EL (cell line): Measurements from ENCODE around the gene WDR64.
A peak's percentile ranks its signal among the peaks of the same experiment; 100 is the strongest.
"Not testable (repeated sequence)": the region's sequence is repeated elsewhere in the genome, so short reads cannot be mapped to it uniquely, and the experiment has no call there.

Source experiments
- DNase-seq: peaks from one replicate; pipeline ENCODE4 v3.0.0-alpha.2; 2016

The WDR64 gene

DNA sequence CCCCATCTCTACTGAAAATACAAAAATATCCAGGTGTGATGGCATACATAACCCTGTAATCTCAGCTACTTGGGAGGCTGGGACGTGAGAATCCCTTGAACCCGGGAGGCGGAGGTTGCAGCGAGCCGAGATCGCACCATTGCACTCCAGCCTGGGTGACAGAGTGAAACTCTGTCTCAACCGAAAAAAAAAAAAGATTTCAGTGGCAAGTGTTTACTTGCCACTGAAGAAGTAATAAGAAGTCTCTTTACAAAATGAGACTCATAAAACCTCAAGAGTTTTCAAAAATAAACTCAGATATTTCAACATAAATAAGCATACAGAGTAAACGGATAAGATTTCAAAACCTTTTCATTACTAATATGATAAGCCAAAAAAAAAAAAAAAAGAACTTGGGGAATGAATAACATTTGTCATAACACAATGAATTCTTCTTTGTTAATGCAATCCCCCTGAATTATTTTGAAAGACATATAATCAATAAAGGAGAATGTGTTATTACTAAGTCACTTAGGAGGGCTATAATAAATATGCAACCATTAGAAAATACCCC lies 161.8 kb downstream of the WDR64 start:
- no peak for DNase-seq

- DNase-seq: no peak
These were observed 163.9 kb downstream of the WDR64 start for GRCh38 chr1:241816008-241816407.

GRCh38 chr1:241817331-241817792 lies 165.3 kb downstream of the WDR64 start:
- peak; percentile 78 for DNase-seq

DNA sequence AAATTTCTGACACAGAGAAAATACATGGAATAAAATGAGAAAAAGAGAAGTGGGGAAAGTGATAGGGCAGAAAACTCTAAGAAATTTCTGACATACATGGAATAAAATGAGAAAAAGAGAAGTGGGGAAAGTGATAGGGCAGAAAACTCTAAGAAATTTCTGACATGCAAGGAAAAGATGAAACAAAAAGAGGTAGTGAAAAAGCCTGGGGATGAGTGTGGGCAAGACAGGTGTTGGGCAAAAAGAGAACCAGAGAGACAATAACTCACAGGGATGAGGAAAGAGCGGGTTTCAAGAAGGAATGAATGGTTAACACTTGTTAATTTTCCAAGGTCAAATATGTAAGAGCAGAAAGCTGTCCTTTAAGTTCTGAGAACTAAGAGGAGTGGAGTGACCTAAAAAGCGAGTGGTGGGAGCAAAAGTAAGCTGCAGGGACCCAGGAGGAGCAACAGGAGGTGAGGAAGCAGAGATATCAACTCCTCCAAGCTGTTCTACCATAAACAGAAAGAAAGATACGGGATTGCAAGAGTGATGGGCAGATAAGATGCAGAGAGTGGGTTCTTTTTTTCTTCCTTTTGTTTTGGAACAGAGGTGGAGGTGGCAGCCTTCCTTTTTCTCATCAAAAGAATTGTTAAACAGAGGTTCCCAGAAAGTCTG lies 166.0 kb downstream of the WDR64 start:
- no peak for DNase-seq

DNA sequence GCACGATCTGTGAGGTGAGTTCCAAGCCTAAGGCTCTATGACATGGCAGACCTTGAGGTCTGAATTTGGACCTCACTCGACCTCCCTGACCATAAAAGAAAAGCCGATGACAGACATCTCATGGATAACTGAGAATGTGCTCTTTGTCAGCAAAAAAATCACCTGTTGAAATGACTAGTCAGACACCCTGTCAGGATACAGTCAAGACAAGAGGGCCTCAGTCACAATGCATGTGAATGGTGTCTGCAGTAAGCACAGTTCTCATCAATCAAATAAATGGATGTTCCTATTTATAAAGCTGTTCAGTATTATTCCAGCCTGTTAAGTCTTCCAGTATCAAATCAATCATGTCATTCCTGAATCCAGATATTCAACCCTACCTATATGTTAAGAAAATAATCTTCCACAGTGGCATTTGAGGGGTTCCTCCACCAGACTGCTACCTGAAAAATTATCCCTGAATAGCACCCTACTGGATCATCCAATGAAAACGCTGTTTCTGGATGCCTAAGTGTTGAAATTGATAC lies 167.3 kb downstream of the WDR64 start:
- no peak for DNase-seq

- DNase-seq: peak; percentile 75
These were observed 169.3 kb downstream of the WDR64 start for GRCh38 chr1:241821363-241821762.

GRCh38 chr1:241822846-241823245 lies 170.8 kb downstream of the WDR64 start:
- no peak for DNase-seq

- no peak for DNase-seq
These were observed 171.8 kb downstream of the WDR64 start for GRCh38 chr1:241823925-241824324.

DNA sequence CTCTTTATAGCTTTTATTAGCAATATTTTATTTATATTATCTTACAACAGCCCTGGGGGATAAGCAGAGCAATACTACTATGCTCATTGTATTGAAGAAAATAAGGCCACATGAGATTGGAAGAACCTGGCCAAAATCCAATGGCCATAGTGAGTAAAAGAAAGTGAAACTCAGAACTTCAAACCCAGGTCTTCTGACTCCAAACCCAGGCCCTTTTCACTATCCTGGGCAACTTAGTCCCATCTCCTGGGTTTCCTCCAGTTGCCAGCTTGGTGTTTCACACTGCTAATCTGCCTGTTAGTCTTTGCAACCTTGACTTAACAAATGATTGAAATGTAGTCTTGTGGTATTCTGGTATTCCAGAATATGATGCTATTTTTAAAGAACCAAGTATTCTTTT lies 173.5 kb downstream of the WDR64 start:
- DNase-seq: peak; percentile 28

GRCh38 chr1:241826613-241827012 lies 174.5 kb downstream of the WDR64 start:
- DNase-seq: not testable (repeated sequence)

DNA sequence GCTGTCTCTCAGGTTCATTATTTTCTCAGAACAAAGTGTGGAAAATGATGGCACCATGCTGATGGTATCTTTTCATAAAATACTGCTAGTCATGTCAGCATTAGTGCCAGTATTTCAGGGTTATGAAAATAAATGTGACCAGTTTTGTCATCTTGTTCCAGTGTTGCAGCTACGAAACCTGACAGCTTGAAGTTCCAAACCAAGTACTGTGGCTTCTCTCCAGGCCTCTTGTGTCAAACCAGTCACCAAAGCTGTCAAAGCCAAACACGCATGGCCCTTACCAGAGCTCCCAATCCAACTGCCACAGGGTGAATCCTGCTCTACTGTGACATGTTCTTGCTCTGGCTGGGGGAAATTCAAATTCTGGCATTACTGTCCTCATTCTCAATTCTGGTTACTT lies 175.2 kb downstream of the WDR64 start:
- DNase-seq: no peak

DNA sequence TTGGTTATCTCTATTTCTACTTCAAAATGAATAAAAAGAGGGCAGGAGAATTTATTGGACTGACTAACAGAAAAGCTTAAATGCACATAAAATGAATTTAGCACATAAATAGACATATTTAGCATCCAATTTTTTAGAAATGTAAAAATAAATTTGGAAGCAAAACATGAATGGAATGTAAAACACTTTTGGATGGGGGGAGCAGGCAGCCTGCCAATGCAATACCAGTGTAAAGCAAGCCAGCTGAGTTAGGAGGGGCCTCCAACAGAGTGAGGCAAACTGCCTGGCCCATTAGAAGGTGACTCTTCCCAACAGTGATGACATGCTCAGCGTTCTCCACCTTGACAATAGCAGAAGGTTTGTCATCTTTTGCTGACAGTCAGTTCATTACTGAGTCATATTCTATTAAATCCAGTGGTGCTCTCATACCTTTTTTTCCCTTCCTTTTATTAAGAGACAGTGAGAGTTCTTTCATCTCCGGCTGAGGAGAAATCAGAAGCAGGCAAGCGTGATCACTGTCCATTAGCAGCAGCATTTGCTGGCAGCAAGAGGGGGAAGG lies 176.5 kb downstream of the WDR64 start:
- peak; percentile 73 for DNase-seq

DNA sequence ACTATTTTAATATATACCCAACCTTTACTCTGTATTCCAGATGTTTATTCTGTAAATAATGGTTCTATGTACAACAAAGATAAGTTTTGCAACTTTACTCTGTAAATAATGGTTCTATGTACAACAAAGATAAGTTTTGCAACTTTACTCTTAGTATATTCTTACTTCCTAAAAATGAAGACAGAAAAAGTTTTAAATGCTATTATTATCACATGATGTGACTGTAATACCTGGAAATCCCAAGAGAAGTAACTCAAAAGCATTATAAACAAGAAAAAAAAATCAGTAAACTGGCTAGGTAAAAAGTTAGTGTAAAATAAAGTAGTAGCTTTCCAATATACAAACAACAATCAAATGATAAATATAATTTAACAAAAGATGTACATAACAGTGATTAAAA lies 177.4 kb downstream of the WDR64 start:
- no peak for DNase-seq

GRCh38 chr1:241834733-241835377 lies 182.8 kb downstream of the WDR64 start:
- peak; percentile 58 for DNase-seq

DNA sequence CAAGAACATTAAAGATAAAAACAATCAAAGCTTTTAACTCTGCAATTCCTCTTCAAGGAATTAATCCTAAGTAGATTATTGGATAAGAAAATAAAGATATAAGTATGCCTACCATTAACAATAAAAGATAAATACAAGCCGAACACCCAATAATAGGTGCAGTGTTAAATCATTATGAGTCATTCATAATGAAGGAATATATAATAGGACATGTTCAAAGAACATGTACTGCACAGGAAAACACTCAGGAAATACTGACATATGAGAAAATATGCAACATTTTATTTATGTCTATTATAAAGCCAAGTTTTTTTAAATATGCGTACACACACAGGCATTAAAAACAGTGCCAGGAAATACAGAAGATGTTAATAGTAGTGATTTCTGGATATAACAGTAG lies 184.9 kb downstream of the WDR64 start:
- no peak for DNase-seq

DNA sequence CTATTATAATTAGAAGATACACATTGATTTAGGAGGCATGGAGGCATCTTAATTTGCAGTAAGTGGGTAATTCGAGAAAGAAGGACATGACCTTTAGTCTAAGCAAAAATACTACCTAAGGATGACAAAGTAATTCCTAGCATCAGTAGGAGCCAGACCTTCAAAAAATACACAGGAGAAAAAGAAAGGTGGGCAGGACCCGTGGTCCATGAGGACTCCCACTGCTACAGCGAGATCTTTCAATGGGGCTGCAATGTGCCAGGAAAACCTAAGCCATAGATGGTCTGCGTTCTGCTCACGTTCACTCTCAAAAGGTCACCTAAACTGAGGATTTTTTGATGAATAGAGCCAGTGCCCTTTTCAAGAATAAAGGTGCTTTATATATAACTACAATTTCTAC lies 185.3 kb downstream of the WDR64 start:
- no peak for DNase-seq

- peak; percentile 97 for DNase-seq
These were observed 185.8 kb downstream of the WDR64 start for GRCh38 chr1:241837901-241838300.

DNA sequence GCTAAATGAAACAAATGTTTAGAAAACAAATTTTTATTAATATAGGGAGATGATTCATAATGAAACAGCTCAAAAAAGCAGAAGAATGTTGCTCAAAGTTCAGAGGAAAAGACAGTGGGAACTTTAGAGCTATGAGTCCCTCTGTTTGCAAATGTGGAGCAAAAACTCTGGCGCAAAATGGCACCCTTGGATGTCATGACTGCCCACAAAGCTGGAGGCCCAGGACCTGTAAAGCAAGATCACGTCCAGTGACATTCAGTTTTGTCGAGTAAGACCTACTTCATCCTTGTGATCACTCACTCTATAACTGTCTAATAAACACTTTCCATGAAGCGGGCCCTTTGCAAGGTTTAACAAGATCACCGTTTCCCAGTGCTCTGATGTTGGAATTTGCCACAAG lies 186.8 kb downstream of the WDR64 start:
- peak; percentile 36 for DNase-seq

- DNase-seq: no peak
These were observed 187.4 kb downstream of the WDR64 start for GRCh38 chr1:241839369-241839979.

DNA sequence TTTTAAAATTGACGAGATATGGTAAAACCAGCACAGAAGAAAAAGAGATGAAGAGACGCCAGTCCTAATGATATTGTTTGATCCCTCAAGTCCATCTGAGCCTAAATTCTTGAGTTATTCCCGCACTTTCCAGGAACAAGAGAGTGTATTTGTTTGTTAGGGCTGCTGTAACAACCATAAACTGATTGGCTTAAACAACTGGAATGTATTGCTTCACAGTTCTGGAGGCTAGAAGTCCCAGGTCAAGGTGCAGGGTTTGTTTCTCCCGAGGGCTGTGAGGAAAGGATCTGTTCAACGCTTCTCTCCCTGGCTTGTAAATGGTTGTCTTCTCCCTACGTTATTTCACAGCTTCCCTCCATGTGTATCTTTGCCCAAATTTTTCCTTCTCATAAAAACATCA lies 188.1 kb downstream of the WDR64 start:
- no peak for DNase-seq

DNA sequence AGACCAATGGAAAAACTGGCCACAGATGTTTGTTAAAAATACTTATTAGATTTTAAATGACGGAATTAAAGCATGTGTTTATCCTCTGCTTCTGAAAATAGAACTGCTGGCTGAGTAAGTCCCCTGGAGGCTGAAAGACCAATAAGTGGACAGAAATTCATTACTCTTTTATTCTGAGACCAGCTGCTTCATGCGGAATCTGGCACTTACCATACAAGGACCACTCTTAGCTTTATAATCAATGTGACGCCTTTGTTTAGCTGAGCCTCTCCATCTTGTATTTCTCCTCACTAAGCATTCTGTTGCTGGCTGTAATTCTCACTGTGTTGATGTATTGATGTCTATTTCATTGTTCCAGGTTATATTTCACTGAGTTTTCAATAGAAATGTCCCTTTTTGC lies 189.6 kb downstream of the WDR64 start:
- no peak for DNase-seq

DNA sequence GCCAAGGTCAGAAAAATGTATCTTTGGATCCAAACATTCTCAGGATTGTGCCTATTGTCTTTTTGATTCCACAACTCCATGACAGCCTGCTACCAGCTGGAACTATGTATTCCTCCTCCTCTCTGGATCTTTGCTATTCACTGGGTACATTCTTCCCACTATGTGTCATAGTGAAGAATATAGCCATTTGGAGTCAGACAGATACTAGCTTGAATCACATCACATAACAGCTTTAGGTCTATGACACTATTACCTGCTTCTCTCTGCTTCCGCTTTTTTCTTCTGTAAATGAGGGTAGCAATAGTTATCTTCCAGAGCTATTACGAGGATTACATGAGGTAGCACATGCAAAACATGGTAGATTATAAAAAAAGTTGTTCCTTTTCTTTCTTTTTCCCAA lies 190.5 kb downstream of the WDR64 start:
- peak; percentile 78 for DNase-seq

- DNase-seq: no peak
These were observed 192.5 kb downstream of the WDR64 start for GRCh38 chr1:241844593-241844992.
